Skeletal muscle cell (primary cell): Measurements from ENCODE around the gene ALAS1.

Source experiments
- DNase-seq: peaks from one replicate; pipeline ENCODE4 v3.0.0-alpha.2; 2010; ENCODE audit warnings: low read depth
- H3K4me3 ChIP-seq: 2 replicates; pipeline ENCODE4 v1.5.1; 2011; ENCODE audit warnings: low read depth, mild to moderate bottlenecking, control low read depth, low read length, moderate library complexity

Gene ALAS1

DNA sequence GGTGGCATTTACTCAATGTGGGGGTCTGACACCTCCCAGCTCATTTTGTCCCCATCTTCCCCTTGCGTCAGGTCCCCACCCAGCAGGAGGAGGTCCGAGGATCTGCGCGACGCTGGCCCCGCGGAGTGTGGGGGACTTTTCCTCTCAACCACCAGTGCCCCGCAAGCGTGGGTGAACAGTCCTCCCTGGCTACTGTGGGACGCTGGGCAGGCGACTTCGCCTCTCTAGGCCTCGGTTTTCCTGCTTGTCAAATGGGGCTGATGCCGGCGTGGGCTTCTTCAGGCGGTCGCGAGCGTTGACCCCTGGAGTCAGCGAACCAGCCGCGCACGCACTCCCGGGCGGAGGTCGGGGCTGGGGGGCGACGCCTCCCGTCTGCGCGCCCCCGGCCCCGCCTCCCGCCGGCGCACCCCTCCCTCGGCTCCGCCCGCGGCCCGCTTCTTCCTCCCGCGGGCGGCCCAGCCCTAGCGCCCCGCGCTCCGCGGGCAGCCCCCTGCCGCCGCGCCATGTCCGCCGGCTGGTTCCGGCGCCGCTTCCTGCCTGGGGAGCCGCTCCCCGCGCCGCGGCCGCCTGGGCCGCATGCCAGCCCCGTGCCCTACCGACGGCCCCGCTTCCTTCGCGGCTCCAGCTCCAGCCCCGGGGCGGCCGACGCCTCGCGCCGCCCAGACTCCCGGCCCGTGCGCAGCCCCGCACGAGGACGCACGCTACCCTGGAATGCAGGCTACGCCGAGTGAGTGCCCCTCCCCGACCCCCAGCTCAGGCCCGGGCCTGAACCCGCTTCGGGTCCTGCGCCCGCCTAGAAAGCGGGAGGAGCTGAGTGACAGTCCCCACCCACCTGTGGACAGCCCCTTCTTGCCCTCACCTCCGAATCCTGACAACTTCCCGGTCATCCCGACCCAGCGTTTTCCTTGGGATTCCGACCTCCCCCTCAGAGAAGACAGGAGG is 47.6 kb downstream of the ALAS1 start, which contains the start of gene PPM1M:
Gene PPM1M, plus strand, starts transcription at position 438 of the 942 bp plus-strand sequence. Its CDS starts 66 bp downstream, at position 504.
- peak within 1 kb of the TSS; percentile 55 for H3K4me3 ChIP-seq
- DNase-seq = no peak

DNA sequence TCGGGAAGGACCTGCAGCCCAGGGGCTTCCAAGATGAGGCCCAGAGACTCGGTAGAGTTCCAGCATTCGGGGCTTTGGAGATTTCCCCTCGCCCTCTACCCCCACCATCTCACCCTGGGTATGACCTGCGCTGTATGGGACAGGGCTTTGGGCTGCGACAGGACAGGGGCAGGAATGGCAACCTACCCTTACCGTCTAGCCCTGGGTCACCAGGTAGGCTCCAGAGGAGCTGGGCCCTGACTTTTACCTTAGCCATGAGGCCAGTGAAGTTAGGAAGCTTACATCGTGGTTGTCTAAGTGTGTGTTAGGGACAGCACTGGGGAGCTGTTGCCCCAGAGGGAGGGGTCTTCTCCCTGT is 48.3 kb downstream of the ALAS1 start:
- H3K4me3 ChIP-seq = peak overlapping the region; percentile 55
- no peak for DNase-seq

DNA sequence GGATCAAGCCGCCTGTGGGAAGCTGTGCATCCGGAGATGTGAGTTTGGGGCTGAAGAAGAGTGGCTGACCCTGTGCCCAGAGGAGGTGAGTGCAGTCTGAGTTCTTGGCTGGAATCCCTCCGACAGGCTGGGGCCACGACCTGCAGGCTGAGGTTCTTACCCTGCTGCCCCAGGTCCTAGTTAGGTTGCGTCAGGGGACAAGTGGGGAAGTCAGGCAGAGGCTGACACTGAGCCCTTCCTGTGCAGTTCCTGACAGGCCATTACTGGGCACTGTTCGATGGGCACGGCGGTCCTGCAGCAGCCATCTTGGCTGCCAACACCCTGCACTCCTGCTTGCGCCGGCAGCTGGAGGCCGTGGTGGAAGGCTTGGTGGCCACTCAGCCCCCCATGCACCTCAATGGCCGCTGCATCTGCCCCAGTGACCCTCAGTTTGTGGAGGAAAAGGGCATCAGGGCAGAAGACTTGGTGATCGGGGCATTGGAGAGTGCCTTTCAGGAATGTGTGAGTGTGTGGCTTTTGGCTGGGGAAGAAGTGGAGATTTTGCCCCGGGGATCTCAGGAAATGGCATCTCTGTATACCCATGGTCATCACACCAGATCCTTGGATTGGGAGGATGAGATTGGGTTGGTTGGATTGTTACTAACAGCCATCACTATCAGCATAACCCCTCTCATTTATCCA is 48.9 kb downstream of the ALAS1 start:
- peak overlapping the region; percentile 55 for H3K4me3 ChIP-seq
- DNase-seq = no peak

DNA sequence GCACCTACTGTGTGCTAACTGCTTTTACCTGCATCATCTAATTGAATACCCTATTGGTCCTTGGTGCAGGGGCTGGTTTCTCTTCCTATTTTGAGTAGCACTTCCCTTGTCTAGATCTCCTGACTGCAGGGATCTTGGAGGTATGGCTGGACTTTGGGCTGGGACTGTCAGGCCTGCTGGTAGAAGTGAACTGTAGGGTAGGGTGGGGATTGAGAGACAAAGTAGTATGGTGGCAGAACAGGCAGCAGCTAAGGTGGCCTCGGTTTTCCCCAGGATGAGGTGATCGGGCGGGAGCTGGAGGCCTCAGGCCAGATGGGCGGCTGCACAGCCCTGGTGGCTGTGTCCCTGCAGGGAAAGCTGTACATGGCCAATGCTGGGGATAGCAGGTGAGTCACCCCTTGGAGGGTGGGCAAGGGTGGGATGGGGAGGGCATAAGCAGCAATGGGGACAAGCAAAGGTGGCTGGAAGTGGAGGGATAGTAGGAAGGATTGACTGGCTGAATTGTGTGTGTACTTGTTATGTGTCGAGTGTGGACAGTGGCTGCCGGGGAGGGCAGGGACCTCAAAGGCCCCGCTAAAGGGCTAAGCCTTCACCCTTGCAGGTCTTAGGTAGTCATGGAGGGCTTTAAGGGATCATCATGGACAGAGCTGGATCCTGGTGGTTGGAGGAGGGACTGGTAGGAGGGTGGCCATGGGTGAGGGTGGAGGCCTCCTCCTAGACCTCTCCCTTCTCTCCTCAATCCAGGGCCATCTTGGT is 49.6 kb downstream of the ALAS1 start:
- no peak overlapping the region for H3K4me3 ChIP-seq
- no peak for DNase-seq

DNA sequence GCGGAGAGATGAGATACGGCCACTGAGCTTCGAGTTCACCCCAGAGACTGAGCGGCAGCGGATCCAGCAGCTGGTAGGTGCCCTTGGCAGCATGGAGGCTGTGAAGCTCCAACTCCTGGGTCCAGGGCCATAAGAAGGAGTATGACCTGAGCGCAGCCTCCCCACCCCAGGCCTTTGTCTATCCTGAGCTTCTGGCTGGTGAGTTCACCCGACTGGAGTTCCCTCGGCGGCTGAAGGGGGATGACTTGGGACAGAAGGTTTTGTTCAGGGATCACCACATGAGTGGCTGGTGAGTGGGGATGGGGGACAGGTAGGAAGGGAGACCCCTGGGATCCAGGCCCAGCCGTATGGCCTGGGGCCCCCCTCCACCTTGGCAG is 50.2 kb downstream of the ALAS1 start:
- no peak overlapping the region for H3K4me3 ChIP-seq
- DNase-seq = no peak

DNA sequence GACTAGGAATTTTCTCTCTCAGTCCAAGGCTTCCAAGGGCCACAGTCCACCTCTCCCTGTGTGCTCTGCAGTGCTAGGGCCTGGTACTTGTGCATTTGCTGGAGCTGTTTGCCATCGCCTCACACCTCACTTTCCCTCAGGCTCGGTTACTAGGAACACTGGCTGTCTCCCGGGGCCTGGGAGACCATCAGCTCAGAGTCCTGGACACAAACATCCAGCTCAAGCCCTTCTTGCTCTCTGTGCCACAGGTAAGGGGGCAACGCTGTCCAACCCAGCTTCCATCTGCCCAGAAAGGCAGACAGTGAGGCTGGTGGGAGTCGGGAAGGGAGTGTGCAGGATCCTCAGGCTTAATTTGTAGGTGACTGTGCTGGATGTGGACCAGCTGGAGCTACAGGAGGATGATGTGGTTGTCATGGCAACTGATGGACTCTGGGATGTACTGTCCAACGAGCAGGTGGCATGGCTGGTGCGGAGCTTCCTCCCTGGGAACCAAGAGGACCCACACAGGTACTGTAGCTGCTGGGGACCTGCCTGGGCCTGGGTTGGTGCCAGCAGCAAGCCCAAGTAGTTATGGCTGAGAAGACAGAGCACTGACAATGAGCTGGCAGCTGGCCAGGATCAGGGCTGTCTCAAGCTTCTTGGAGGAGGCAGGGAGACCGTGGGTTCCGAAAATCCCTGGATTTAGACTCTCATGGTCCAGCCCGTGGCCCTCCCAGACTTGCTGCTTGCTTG is 51.0 kb downstream of the ALAS1 start:
- no peak overlapping the region for H3K4me3 ChIP-seq
- no peak for DNase-seq

DNA sequence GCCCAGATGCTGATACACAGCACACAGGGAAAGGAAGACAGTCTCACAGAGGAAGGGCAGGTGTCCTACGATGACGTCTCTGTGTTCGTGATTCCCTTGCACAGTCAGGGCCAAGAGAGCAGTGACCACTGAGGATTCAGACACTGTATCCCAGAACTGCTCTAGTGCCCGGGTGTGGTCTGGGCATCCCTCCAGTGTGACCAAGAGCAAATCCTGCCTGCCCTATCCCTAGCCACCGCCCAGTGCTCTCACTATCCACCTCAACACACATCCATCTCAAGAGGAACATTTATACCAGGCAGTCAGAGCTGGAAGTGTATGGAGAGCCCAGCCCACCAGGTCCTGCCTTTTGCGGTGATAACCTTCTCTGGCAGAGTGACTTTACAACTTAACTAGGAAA is 51.7 kb downstream of the ALAS1 start:
- DNase-seq = no peak
- H3K4me3 ChIP-seq = no peak overlapping the region

DNA sequence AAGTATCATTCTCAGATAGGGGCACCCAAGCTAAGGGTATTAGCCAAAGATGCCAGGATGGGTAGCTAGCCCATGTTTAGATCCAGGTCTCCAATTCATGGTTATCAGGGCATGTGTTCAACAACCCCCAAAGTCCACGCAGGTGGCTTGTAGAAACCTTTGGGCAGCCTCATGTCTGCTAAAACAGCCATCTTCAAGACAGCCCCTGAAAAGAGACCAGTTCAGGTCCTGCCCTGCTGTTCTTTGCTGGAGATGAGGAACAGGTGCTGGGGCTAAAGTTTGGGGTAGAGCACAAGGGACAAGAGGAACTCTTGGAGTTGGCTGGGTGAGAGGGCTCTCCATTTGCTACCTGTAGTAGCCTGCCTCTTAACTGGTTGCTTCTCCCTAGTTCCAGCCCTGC is 52.2 kb downstream of the ALAS1 start:
- no peak for DNase-seq
- no peak overlapping the region for H3K4me3 ChIP-seq

DNA sequence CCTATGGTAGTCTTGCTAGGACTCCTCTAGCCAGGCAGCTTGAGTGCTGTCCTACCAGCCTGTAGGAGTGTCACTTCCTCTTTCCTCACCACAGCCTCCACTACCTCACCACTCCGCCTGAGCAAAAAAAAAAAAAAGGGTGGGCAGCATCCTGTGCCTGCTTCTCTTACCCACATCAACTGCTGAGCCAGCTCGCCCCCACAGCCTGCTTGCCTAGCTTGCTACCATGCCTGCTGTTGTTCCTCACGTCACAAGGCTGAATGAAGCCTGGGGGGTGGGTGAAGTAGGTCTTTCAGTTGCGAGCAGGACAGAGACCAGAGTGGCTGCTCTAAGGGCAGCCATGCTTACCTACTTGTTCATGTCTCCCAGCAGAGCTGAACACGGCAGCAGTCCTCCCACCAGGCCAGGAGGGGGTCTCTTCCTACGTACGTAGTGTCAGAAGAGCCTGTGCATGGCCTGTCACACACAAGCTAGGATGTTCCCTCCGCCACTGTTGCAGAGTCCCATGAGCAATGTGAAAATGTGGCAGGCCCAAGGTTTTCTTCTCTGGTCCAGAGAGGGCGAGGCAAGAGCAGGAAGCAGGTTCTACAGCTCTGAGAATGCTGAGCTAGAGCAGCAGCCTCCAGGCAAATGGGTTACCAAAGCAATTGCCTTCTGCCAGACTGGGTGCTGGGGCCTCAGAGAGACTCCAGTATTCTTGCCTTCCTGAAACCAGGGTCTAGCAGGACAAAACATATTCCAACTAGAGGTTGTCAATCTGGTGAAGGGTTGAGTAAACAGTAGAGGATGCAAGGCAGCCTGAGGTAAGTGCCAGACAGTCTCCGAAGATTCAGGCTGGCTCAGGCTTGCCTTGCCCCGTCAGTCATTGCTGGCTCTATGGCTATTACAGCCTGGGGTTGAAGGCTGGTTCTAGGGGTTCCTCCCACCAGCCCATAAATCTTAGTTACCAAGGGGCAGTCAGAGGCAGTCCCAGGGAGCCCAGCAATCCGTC is 55.6 kb downstream of the ALAS1 start:
- no peak for DNase-seq
- H3K4me3 ChIP-seq = no peak overlapping the region

DNA sequence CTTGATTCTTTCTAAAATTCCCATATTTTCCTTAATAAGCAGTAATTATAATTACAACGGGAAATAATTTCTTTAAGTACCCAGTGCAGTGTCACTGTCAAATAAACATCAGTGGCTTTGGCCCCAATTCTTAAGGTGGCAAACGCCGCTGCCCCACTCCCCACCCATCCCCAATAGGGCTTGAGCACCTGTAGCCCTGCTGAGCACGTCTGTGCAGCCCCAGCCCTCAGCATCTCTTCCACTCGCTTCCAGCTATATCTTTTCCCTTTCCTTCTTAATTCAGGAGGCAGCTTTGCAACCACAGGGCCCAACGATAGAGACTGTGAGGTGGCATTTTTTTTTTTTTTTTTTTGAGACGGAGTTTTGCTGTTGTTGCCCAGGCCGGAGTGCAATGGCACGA is 56.6 kb downstream of the ALAS1 start:
- DNase-seq = no peak
- no peak overlapping the region for H3K4me3 ChIP-seq

DNA sequence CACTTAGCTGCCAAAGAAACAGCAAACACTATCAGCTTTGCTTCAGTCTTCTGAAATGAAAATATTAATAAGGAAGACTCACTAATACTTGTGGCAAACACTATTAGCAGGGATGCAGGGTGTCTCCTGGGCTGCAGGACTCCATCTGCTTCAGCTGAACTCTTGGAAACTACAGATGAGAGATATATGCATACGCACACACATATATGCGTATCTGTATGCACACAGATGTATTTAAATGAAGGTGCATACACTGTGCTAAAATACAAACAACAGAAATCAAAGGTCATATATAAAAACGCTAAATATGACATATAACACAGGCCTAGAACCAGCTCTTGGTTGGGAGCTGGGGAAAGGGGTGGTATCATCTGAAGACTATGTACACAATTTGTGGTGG is 58.2 kb downstream of the ALAS1 start:
- no peak overlapping the region for H3K4me3 ChIP-seq
- no peak for DNase-seq

DNA sequence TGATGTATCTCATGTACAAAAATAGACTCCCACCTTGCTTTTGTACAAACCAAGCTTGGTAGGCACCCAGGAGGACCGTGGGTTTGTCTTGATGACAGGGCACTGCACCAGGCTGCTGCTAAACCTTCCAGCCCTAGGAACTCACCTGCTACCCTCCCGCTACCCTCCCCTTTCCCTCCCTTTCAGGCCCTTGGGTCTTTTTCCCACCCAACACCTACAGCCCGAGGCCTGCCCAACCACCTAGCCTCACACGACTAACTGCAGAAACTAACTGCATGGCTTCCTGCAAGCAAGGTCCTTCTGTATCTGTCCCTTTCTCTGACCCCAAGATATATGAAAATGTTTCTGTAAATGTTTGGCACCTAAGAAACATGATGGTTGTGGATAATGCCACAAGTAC is 58.7 kb downstream of the ALAS1 start:
- no peak for DNase-seq
- H3K4me3 ChIP-seq = no peak overlapping the region

DNA sequence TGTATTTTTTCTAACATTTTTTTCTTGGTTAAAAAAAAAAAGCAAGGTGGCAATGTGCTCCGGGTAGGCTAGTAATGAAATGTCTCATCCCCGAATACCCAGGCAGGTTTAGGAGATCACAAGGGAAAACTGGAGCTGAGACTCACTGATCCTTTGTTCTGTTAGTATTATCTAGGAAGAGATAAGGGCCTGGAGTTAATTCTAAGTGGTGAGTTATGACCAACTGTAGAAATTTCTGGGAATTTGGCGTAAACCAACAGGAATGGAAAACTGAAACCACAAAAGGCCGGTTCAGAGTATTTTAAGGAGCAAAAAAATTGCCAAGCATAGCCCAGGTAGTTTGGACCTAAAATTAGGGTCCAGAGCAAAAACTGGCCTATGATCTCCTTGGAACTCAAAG is 60.0 kb downstream of the ALAS1 start:
- no peak overlapping the region for H3K4me3 ChIP-seq
- DNase-seq = no peak

DNA sequence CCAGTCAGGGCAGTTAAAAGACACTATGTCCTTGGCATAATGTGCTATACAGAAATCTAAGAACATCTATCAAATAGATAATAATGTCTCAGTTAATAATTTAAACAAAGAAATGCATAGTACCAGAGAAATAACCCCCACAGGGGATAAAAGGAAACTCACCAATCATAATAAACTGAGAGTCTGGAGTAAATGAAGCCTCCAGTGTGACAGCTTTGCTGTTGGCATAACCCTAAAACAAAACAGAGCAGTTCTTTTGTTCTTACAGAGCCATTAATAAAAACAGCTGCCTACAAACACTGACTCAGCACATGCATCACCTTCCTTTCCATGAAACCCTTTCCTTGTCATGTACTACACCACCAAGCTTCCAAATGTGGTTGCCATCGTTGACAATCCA is 61.1 kb downstream of the ALAS1 start:
- no peak for DNase-seq

DNA sequence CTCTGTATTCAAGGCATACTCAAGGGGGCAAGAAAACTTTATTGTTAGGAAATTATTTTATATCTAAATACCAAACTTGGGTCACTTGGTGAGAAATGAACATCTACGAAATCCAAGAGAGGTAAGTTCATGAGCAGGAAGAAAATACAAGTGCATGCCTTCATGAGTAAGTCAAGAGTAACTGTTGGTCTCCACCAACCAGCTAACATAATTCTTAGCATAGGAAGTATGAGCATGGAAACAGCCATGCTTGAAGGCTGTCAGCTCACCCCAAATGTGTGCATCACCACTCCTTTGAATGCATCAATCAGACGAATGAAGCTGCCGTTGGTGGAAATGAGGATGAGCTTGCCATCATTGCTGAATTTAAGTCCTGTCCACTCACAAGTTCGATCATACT is 61.5 kb downstream of the ALAS1 start:
- no peak overlapping the region for H3K4me3 ChIP-seq
- no peak for DNase-seq

More for the DNA sequence above, 61.1 kb downstream of the ALAS1 start:
- H3K4me3 ChIP-seq = no peak overlapping the region

DNA sequence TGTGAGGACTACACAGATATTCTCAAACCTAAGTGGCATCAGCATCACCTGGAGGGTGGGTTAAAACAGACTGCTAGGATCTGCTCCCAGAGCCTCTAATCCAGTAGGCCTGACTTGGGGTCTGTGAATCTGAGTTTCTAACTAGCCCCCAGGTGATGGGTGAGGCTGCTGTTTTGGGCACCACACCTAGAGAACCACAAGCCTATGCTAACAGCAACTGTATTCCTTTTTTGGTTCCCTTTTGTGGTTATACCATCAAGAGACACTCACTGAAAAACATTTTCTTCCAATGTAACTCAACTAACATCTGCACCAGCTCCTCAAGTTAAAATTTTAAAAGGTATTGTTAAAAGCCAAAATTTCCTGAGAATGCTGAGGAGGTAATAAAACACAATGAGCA is 64.5 kb downstream of the ALAS1 start:
- no peak overlapping the region for H3K4me3 ChIP-seq
- DNase-seq = no peak
